HCT116 (cell line): ENCODE data around the gene FGGY. TPM values are rescaled to one million over a fixed set of nuclear protein-coding genes. Genes with fewer than 3 reads are reported as not detected.

Experiments
- ATAC-seq: fragments of 200-7000 bp; cut with Tn5 transposase; 2 replicates; pipeline ENCODE4 v1.9.1; 2020; ENCODE audit warnings: mild to moderate bottlenecking, moderate library complexity
- BruUV-seq: library from RNA; stranded (reverse); fragments of 400-500 nt; replicated peaks from 2 replicates; lab custom pipeline; 2021; lab: Mats Ljungman, UMichigan
- CTCF ChIA-PET: fragments of 300-600 bp; sonication (Branson Sonifier 250); formaldehyde crosslinking; loops from one replicate; lab custom pipeline; 2021; ENCODE audit warnings: antibody characterized with exemption; lab: Charles Lee
- POLR2A ChIA-PET: fragments of 300-600, 350-600 bp; sonication (Branson Sonifier 250); formaldehyde crosslinking; loops from one replicate; lab custom pipeline; 2021; ENCODE audit warnings: antibody characterized with exemption; lab: Charles Lee
- RAD21 ChIA-PET, 2 experiments: fragments of 300-600 bp; sonication (Branson Sonifier 250); formaldehyde crosslinking; loops; one replicate each; lab custom pipeline; 2023; ENCODE audit warnings: low total read pairs in 2 of 2; ENCODE audit not compliant: uncharacterized antibody in 2 of 2, unreplicated experiment in 2 of 2, low non-redundant PET in 1 of 2; lab: Charles Lee
- DNase-seq: peaks from one replicate; pipeline ENCODE4 v3.0.0-alpha.2; 2010; ENCODE audit warnings: low read depth, low spot score
- H2AFZ ChIP-seq: fragments of 200-600 bp; shearing (Covaris generic), sonication (generic); 2 replicates; pipeline ENCODE4 v1.6.1; 2017; ENCODE audit warnings: low read depth, mixed run types, mixed read lengths, antibody characterized with exemption, low read length; ENCODE audit not compliant: poor library complexity, severe bottlenecking
- H3K27ac ChIP-seq: 2 replicates; pipeline ENCODE4 v1.5.1; 2012; ENCODE audit warnings: low read depth, low read length
- H3K27me3 ChIP-seq: fragments of 200-600 bp; sonication (generic); 2 replicates; pipeline ENCODE4 v1.6.1; 2016; ENCODE audit warnings: mixed run types, low read length, mixed read lengths; ENCODE audit not compliant: insufficient read depth
- H3K36me3 ChIP-seq, 2 experiments: fragments of 200-500 bp in 1 of 2; fragments of 200-600 bp in 1 of 2; sonication (Bioruptor generic) in 1 of 2; sonication (generic) in 1 of 2; 2 replicates each; pipeline versions ENCODE4 v1.5.1 to v1.6.1; 2014 to 2016; ENCODE audit warnings: low read length in 2 of 2, inconsistent platforms in 1 of 2, mixed read lengths in 1 of 2, mixed run types in 1 of 2; ENCODE audit not compliant: insufficient read depth in 2 of 2, control insufficient read depth in 1 of 2
- H3K4me1 ChIP-seq, 2 experiments: fragments of 200-600 bp in 1 of 2; sonication (generic) in 1 of 2; 2 replicates each; pipeline versions ENCODE4 v1.5.1 to v1.6.1; 2012 to 2017; ENCODE audit warnings: low read length in 2 of 2, inconsistent platforms in 1 of 2, mild to moderate bottlenecking in 1 of 2, mixed read lengths in 1 of 2, mixed run types in 1 of 2, moderate library complexity in 1 of 2; ENCODE audit not compliant: insufficient read depth in 2 of 2, control insufficient read depth in 1 of 2
- H3K4me2 ChIP-seq: fragments of 200-600 bp; sonication (generic); 2 replicates; pipeline ENCODE4 v1.6.1; 2017; ENCODE audit warnings: mixed run types, low read length, mixed read lengths
- H3K4me3 ChIP-seq, 2 experiments: fragments of 200-600 bp in 1 of 2; sonication (generic) in 1 of 2; replicated peaks in 1 of 2; 2 replicates each; pipeline ENCODE4 v1.5.1; 2011 to 2016; ENCODE audit warnings: low read length in 2 of 2, control low read depth in 1 of 2, low read depth in 1 of 2, mild to moderate bottlenecking in 1 of 2, mixed read lengths in 1 of 2, mixed run types in 1 of 2
- H3K79me2 ChIP-seq: fragments of 200-600 bp; sonication (generic); 2 replicates; pipeline ENCODE4 v1.6.1; 2017; ENCODE audit warnings: mild to moderate bottlenecking, mixed run types, low read length, moderate library complexity, mixed read lengths; ENCODE audit not compliant: insufficient read depth
- H3K9ac ChIP-seq: fragments of 200-600 bp; sonication (generic); 2 replicates; pipeline ENCODE4 v1.6.1; 2016; ENCODE audit warnings: low read length, mixed read lengths
- H3K9me2 ChIP-seq: fragments of 200-600 bp; sonication (generic), shearing (Covaris generic); 2 replicates; pipeline ENCODE4 v1.6.1; 2017; ENCODE audit warnings: mixed run types, mild to moderate bottlenecking, moderate library complexity; ENCODE audit not compliant: insufficient read depth
- H3K9me3 ChIP-seq, 2 experiments: fragments of 200-500 bp in 1 of 2; fragments of 200-600 bp in 1 of 2; sonication (Bioruptor generic) in 1 of 2; sonication (generic) in 1 of 2; 2 replicates each; pipeline ENCODE4 v1.6.1; 2014 to 2017; ENCODE audit warnings: low read length in 2 of 2, mixed read lengths in 2 of 2, inconsistent platforms in 1 of 2, low read depth in 1 of 2, mild to moderate bottlenecking in 1 of 2, mixed run types in 1 of 2, moderate library complexity in 1 of 2; ENCODE audit not compliant: control insufficient read depth in 1 of 2, insufficient read depth in 1 of 2
- H4K20me1 ChIP-seq: fragments of 200-600 bp; sonication (generic), shearing (Covaris generic); 2 replicates; pipeline ENCODE4 v1.6.1; 2017; ENCODE audit warnings: mixed run types, mild to moderate bottlenecking, moderate library complexity; ENCODE audit not compliant: insufficient read depth
- CEBPB ChIP-seq: IDR thresholded peaks from 2 replicates; pipeline ENCODE4 v1.6.1; 2012; ENCODE audit warnings: low read depth
- FOSL1 ChIP-seq: IDR thresholded peaks from 2 replicates; pipeline ENCODE4 v1.6.1; 2012; ENCODE audit warnings: low read depth
- SRF ChIP-seq: IDR thresholded peaks from 2 replicates; pipeline ENCODE4 v1.6.1; 2012; ENCODE audit warnings: low read depth
- ZNF274 ChIP-seq: fragments of 200-500 bp; sonication (Bioruptor generic); IDR thresholded peaks from 2 replicates; pipeline ENCODE4 v1.6.1; 2014; ENCODE audit warnings: mild to moderate bottlenecking, low read depth, low read length, inconsistent platforms
- intact Hi-C: fragments of 100-400 bp; cut with micrococcal nuclease; formaldehyde crosslinking; loops from 2 replicates; pipeline ENCODE4 v1.10.0; 2022
- total RNA-seq: library from RNA; stranded (reverse); gene quantifications from one replicate; pipeline ENCODE4 v1.2.1, GENCODE V29; 2021; ENCODE audit not compliant: unreplicated experiment
- TF ChIP-seq, protein P1 (sequence below): IDR thresholded peaks from 2 replicates; pipeline ENCODE4 v1.6.1; 2011; ENCODE audit warnings: mild to moderate bottlenecking, low read length, moderate library complexity; ENCODE audit not compliant: insufficient replicate concordance; ENCODE audit errors: extremely low read depth
- TF ChIP-seq, protein P2 (sequence below): IDR thresholded peaks from 2 replicates; pipeline ENCODE4 v1.6.1; 2012; ENCODE audit warnings: low read depth
- TF ChIP-seq, protein P3 (sequence below): IDR thresholded peaks from 2 replicates; pipeline ENCODE4 v1.6.1; 2012

Gene FGGY
- total RNA-seq, 1 experiment from 2014 or later: 10.6 TPM

DNA sequence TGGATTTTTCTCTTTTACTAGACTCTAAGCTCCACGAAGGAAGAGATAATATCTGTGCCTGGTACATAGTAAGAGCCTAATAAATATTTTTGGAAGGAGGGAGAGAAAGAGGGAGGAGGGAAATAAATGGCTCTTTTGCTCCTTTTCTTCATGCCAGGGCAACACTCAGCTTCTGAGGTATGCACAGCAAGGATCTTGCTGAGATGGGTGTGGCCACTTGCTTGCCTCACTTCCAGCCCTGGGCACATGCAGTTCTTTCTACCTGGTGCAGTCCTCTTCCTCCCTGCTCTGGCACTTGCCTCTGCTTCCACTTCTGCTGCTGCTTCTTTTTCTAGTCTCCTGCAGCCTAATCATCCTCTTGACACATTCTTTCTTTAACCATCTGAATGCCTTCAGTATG is 148.1 kb downstream of the FGGY start (continued):
- TF ChIP-seq, protein P1, sequence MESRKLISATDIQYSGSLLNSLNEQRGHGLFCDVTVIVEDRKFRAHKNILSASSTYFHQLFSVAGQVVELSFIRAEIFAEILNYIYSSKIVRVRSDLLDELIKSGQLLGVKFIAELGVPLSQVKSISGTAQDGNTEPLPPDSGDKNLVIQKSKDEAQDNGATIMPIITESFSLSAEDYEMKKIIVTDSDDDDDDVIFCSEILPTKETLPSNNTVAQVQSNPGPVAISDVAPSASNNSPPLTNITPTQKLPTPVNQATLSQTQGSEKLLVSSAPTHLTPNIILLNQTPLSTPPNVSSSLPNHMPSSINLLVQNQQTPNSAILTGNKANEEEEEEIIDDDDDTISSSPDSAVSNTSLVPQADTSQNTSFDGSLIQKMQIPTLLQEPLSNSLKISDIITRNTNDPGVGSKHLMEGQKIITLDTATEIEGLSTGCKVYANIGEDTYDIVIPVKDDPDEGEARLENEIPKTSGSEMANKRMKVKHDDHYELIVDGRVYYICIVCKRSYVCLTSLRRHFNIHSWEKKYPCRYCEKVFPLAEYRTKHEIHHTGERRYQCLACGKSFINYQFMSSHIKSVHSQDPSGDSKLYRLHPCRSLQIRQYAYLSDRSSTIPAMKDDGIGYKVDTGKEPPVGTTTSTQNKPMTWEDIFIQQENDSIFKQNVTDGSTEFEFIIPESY: no peak
- TF ChIP-seq SRF: no peak
- TF ChIP-seq, protein P2, sequence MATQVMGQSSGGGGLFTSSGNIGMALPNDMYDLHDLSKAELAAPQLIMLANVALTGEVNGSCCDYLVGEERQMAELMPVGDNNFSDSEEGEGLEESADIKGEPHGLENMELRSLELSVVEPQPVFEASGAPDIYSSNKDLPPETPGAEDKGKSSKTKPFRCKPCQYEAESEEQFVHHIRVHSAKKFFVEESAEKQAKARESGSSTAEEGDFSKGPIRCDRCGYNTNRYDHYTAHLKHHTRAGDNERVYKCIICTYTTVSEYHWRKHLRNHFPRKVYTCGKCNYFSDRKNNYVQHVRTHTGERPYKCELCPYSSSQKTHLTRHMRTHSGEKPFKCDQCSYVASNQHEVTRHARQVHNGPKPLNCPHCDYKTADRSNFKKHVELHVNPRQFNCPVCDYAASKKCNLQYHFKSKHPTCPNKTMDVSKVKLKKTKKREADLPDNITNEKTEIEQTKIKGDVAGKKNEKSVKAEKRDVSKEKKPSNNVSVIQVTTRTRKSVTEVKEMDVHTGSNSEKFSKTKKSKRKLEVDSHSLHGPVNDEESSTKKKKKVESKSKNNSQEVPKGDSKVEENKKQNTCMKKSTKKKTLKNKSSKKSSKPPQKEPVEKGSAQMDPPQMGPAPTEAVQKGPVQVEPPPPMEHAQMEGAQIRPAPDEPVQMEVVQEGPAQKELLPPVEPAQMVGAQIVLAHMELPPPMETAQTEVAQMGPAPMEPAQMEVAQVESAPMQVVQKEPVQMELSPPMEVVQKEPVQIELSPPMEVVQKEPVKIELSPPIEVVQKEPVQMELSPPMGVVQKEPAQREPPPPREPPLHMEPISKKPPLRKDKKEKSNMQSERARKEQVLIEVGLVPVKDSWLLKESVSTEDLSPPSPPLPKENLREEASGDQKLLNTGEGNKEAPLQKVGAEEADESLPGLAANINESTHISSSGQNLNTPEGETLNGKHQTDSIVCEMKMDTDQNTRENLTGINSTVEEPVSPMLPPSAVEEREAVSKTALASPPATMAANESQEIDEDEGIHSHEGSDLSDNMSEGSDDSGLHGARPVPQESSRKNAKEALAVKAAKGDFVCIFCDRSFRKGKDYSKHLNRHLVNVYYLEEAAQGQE: no peak

DNA sequence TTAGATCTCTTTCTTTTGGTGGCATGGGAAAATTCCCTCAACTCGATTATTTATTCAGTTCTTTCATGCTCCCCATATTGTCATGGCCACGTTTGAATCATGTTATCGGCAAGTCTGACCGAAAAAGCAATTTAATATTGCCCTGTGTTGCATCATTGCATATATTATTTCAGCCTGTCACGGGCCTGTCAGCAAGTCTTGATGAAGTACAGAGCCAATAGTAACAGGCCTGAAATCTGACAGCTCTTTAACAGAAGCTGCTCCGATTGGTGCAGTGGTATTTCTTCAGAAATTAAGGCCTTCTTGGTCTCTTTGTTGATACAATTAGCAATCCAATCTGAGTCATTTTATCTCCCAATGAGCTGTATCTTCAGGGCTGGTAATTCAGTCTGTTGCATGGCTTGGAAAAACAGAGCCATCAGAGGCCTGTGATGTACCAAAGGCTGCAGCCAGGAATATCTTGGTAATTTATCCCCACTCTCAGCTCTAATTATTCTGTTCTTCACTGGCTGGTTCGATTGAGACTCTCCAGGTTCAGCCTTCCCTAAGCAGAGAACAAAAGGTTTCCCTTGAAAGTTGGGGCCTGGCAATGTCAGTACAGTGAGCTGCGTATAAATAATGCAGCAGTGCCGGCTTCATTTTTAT is 149.5 kb downstream of the FGGY start:
- no peak overlapping the region for H3K9ac ChIP-seq
- ChIA-PET RAD21 (no interaction called here), CTCF (no interaction called here), POLR2A (interaction anchor here (1.7 kb wide), 1 partner anchor 12 kb away, joined by 3 read pairs; no protein-coding TSS in a partner anchor)
- no peaks in the 10 kb centered on the region for H3K27me3 ChIP-seq
- H3K9me2 ChIP-seq: no peaks in the 10 kb centered on the region
- H3K79me2 ChIP-seq: no peaks in the 10 kb centered on the region
- no peaks in the 10 kb centered on the region for H3K9me3 ChIP-seq
- intact Hi-C loops: no loop called here
- peak; percentile 77 for TF ChIP-seq CEBPB
- TF ChIP-seq, protein P3, sequence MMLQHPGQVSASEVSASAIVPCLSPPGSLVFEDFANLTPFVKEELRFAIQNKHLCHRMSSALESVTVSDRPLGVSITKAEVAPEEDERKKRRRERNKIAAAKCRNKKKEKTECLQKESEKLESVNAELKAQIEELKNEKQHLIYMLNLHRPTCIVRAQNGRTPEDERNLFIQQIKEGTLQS: 0 out of 2 replicates have a peak, but pooled peaks have one; percentile 19
- no peak for TF ChIP-seq ZNF274
- TF ChIP-seq FOSL1: peak; percentile 46
- H3K4me2 ChIP-seq: no peak overlapping the region
- no peaks in the 10 kb centered on the region for H4K20me1 ChIP-seq
- no peak for DNase-seq
- H3K27ac ChIP-seq: no peak overlapping the region
- H2AFZ ChIP-seq: no peak overlapping the region
- no peaks in the 10 kb centered on the region for H3K36me3 ChIP-seq
- no peak for ATAC-seq
- BruUV-seq: no TSS peak
- no peak overlapping the region for H3K4me3 ChIP-seq
- H3K4me1 ChIP-seq: peaks cover 5 to 21% of the 10 kb centered on the region in 2 experiments
